ENCODE results near the gene TRPM7.

The TRPM7 gene

DNA sequence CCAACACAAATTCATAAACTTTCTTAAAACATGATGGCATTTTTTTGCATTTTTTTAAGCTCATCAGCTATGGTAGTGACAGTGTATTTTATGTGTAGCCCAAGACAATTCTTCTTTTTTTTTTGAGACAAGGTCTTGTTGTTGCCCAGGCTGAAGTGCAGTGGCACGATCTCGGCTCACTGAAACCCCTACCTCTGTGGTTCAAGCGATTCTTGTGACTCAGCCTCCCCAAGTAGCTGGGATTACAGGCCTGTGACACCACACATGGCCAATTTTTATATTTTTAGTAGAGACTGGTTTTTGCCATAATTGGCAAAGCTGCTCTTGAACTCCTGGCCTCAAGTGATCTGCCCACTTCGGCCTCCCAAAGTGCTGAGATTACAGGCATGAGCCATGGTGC lies 122.8 kb downstream of the TRPM7 start:
- Histone ChIP-seq H3K9ac (ENCODE audit: low read length) (no peak overlapping the region), H3K4me3 (ENCODE audit: low read depth, low read length) (no peak overlapping the region), H3K27ac (ENCODE audit: low read depth, low read length) (no peak overlapping the region), H3K36me3 (ENCODE audit: control insufficient read depth, insufficient read depth, low read length) (peaks cover 49% of the 10 kb centered on the region), H3K4me1 (ENCODE audit: control insufficient read depth, insufficient read depth, low read length) (no peaks in the 10 kb centered on the region), H3K27me3 (ENCODE audit: control insufficient read depth, insufficient read depth, low read length) (no peaks in the 10 kb centered on the region), H3K9me3 (ENCODE audit: control insufficient read depth, insufficient read depth, low read depth, low read length) (no peaks in the 10 kb centered on the region)

DNA sequence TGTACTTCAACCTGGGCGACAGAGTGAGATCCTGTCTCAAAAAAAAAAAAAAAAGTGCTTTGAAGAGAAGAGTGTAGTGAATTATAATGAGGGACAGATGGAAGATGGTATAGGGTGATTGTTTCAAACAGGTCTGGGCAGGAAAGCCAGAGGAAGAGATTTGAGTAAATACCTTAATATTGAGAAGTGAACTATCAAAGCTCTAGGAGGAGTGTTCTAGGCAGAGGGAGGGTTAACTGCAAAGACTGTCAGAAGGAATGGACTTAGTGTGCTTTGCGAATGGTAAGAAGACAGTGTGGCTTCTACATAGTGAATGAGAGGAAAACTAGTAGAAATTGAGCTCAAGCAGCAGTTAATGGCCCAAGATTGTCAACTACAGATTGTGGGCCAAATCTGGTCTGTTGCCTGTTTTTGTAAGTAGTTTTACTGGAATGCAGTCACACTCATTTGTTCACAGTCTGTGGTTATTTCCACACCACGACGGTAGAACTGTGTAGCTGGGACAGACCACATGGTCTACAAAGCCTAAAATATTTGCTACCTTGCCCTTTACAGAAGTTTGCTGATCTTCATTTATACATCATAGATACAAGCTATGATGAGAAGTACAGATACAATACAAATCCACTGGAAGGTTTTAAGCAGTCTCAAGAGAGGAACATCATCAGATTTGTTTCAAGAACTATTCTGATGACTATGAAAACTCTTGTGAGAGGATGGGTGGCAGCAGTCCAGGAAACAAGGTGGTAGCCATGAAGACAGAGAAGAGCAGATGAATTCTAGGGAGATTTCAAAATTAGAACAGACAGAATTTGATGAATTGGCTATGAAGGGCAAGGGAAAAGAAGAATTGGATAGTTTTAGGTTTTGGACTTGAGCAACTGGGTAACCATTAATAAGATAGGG lies 123.6 kb downstream of the TRPM7 start:
- Histone ChIP-seq H3K4me3 (ENCODE audit: low read depth, low read length) (no peak overlapping the region), H3K27me3 (ENCODE audit: control insufficient read depth, insufficient read depth, low read length) (no peaks in the 10 kb centered on the region), H3K9me3 (ENCODE audit: control insufficient read depth, insufficient read depth, low read depth, low read length) (no peaks in the 10 kb centered on the region), H3K9ac (ENCODE audit: low read length) (no peak overlapping the region), H3K27ac (ENCODE audit: low read depth, low read length) (no peak overlapping the region), H3K36me3 (ENCODE audit: control insufficient read depth, insufficient read depth, low read length) (peaks cover 44% of the 10 kb centered on the region), H3K4me1 (ENCODE audit: control insufficient read depth, insufficient read depth, low read length) (no peaks in the 10 kb centered on the region)

GRCh38 chr15:50558012-50558411 lies 128.6 kb downstream of the TRPM7 start:
- Histone ChIP-seq H3K4me3 (ENCODE audit: low read depth, low read length) (no peak overlapping the region), H3K27me3 (ENCODE audit: control insufficient read depth, insufficient read depth, low read length) (no peaks in the 10 kb centered on the region), H3K9ac (ENCODE audit: low read length) (no peak overlapping the region), H3K9me3 (ENCODE audit: control insufficient read depth, insufficient read depth, low read depth, low read length) (no peaks in the 10 kb centered on the region), H3K27ac (ENCODE audit: low read depth, low read length) (no peak overlapping the region), H3K36me3 (ENCODE audit: control insufficient read depth, insufficient read depth, low read length) (peaks cover 30% of the 10 kb centered on the region), H3K4me1 (ENCODE audit: control insufficient read depth, insufficient read depth, low read length) (no peaks in the 10 kb centered on the region)

DNA sequence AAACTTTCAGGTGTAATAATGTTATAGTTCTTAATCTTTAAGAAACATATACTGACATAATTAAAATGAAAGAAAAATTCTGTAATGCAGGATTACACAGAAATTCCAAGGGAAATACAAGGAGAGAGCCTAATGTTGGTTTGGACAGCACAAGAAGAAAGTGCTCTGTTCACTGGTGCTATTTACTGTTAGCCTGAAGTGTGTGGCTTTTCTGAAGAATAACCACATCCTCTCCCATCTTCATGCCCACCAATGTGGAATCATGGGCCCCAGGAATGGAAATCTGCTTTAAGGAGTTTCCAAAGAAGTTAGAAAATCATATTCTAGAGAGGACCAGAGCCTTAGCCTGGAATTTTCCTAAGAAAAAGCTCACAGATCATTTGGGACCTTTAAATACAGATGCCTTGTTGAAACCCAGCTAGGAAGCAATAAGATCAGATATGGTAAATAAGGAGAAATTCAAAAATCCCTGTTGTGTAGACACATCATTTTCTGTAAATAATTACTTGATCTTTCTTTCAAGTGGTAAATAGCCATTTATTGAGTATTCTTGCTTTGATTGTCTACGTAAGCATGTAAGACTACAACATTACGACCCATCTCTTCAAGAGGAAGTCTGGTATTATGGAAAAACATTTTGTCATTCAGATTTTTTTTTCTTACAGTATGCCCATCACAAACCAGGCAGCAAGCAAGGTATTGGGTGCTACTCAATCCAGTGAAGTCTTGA lies 129.8 kb downstream of the TRPM7 start:
- H3K27ac ChIP-seq (ENCODE audit: low read depth, low read length): no peak overlapping the region
- no peaks in the 10 kb centered on the region for H3K9me3 ChIP-seq (ENCODE audit: control insufficient read depth, insufficient read depth, low read depth, low read length)
- no peak overlapping the region for H3K9ac ChIP-seq (ENCODE audit: low read length)
- H3K4me3 ChIP-seq (ENCODE audit: low read depth, low read length): no peak overlapping the region
- H3K36me3 ChIP-seq (ENCODE audit: control insufficient read depth, insufficient read depth, low read length): peaks cover 21% of the 10 kb centered on the region
- no peaks in the 10 kb centered on the region for H3K27me3 ChIP-seq (ENCODE audit: control insufficient read depth, insufficient read depth, low read length)
- H3K4me1 ChIP-seq (ENCODE audit: control insufficient read depth, insufficient read depth, low read length): no peaks in the 10 kb centered on the region

DNA sequence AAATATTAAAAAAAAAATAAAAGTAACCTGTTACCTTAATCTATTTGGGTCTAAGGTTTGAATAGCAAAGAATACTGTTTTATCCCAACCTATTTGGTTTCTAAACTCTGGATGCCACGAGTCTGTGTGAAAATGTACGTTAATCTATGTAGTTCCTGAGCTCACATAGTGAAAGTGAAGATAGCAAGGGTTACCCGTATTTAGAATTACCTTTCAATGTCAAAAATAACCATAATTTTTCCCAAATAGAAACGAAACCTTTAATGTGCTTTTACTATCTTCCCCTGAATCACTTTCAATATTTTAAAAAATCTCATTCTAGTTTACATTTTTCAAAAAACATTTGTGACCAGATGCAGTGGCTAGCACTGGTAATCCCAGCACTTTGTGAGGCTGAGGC lies 134.4 kb downstream of the TRPM7 start:
- H3K9me3 ChIP-seq (ENCODE audit: control insufficient read depth, insufficient read depth, low read depth, low read length): no peaks in the 10 kb centered on the region
- H3K27ac ChIP-seq (ENCODE audit: low read depth, low read length): no peak overlapping the region
- H3K27me3 ChIP-seq (ENCODE audit: control insufficient read depth, insufficient read depth, low read length): no peaks in the 10 kb centered on the region
- no peak overlapping the region for H3K9ac ChIP-seq (ENCODE audit: low read length)
- no peak overlapping the region for H3K4me3 ChIP-seq (ENCODE audit: low read depth, low read length)
- H3K4me1 ChIP-seq (ENCODE audit: control insufficient read depth, insufficient read depth, low read length): no peaks in the 10 kb centered on the region
- H3K36me3 ChIP-seq (ENCODE audit: control insufficient read depth, insufficient read depth, low read length): 0 out of 2 replicates have a peak, but pooled peaks cover 3% of the 10 kb centered on the region

- no peak overlapping the region for H3K9ac ChIP-seq (ENCODE audit: low read length)
- no peaks in the 10 kb centered on the region for H3K27me3 ChIP-seq (ENCODE audit: control insufficient read depth, insufficient read depth, low read length)
- peaks cover 3% of the 10 kb centered on the region; the same call in 1 of the 2 replicates for H3K4me1 ChIP-seq (ENCODE audit: control insufficient read depth, insufficient read depth, low read length)
- no peak overlapping the region for H3K27ac ChIP-seq (ENCODE audit: low read depth, low read length)
- no peaks in the 10 kb centered on the region for H3K9me3 ChIP-seq (ENCODE audit: control insufficient read depth, insufficient read depth, low read depth, low read length)
- H3K4me3 ChIP-seq (ENCODE audit: low read depth, low read length): no peak overlapping the region
- no peaks in the 10 kb centered on the region for H3K36me3 ChIP-seq (ENCODE audit: control insufficient read depth, insufficient read depth, low read length)
These were observed 137.3 kb downstream of the TRPM7 start for GRCh38 chr15:50549326-50549725.

DNA sequence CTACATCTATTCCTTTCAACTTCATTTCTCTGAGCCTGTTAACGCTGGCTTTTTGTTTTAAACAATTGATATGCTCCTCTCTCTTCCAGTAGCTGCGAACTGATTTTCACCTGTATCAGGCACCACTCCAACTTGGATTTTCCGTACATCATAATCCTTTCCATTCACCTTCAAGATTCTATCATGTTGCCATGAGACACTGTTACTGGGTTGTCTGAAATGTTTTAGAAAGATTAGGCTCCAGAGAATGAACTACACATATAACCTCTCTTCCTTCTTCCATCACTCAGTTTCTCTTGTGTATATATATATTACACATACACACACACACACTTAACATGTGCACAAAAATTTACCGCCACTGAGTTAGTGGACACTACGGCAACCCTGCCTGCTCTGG lies 140.0 kb downstream of the TRPM7 start, which contains the start of gene USP50:
USP50 (minus strand) TSS at position 101 of the 400 bp plus-strand sequence. CDS start 141 bp downstream, outside the sequence.
- H3K27ac ChIP-seq (ENCODE audit: low read depth, low read length): no peak within 1 kb of the TSS
- no peaks in the 10 kb centered on the region for H3K36me3 ChIP-seq (ENCODE audit: control insufficient read depth, insufficient read depth, low read length)
- no peak within 1 kb of the TSS for H3K9ac ChIP-seq (ENCODE audit: low read length)
- H3K9me3 ChIP-seq (ENCODE audit: control insufficient read depth, insufficient read depth, low read depth, low read length): no peaks in the 10 kb centered on the region
- H3K4me1 ChIP-seq (ENCODE audit: control insufficient read depth, insufficient read depth, low read length): peaks cover 4% of the 10 kb centered on the region; the same call in 1 of the 2 replicates
- no peaks in the 10 kb centered on the region for H3K27me3 ChIP-seq (ENCODE audit: control insufficient read depth, insufficient read depth, low read length)
- H3K4me3 ChIP-seq (ENCODE audit: low read depth, low read length): no peak within 1 kb of the TSS

DNA sequence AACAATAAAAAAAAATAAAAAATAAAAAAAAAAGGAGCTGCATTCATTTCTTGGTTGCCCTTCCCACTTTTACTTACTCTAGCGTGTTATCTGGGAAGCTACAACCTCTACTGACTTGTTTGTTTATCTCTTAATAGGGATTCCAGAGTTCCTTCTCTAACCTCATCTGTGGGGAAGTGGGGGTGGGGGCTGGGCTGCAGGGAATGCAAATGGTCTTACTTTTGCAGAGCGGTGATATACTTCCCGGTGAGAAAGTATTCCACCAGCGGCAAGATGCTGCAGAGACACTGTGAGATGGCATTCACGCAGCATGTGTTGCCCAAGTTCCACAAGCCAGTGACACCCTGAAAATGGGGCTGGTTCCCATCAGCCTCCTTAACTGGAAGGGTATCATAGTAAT lies 142.2 kb downstream of the TRPM7 start:
- no peaks in the 10 kb centered on the region for H3K9me3 ChIP-seq (ENCODE audit: control insufficient read depth, insufficient read depth, low read depth, low read length)
- H3K27ac ChIP-seq (ENCODE audit: low read depth, low read length): no peak overlapping the region
- H3K4me3 ChIP-seq (ENCODE audit: low read depth, low read length): no peak overlapping the region
- peaks cover 4% of the 10 kb centered on the region; the same call in 1 of the 2 replicates for H3K4me1 ChIP-seq (ENCODE audit: control insufficient read depth, insufficient read depth, low read length)
- H3K27me3 ChIP-seq (ENCODE audit: control insufficient read depth, insufficient read depth, low read length): no peaks in the 10 kb centered on the region
- H3K36me3 ChIP-seq (ENCODE audit: control insufficient read depth, insufficient read depth, low read length): no peaks in the 10 kb centered on the region
- no peak overlapping the region for H3K9ac ChIP-seq (ENCODE audit: low read length)

DNA sequence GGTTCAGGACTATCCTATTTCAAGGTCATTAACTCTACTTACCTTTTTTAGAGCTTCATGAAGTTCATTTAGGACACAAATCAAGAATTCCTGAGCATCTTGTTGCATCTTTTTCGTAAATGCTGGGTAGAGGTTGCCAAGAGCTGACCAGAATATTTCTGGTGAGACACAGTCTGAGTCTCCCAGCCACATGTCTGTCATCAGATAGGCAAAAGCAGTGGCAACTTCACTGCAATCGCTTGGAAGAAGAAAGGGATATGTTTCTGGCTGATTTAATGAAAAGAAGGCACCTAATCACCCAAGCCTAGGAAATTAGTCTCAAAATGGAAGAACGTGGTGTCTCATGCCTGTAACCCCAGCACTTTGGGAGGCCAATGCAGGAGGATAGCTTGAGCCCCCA lies 143.0 kb downstream of the TRPM7 start:
- H3K36me3 ChIP-seq (ENCODE audit: control insufficient read depth, insufficient read depth, low read length): no peaks in the 10 kb centered on the region
- H3K9me3 ChIP-seq (ENCODE audit: control insufficient read depth, insufficient read depth, low read depth, low read length): no peaks in the 10 kb centered on the region
- no peak overlapping the region for H3K27ac ChIP-seq (ENCODE audit: low read depth, low read length)
- H3K9ac ChIP-seq (ENCODE audit: low read length): no peak overlapping the region
- no peak overlapping the region for H3K4me3 ChIP-seq (ENCODE audit: low read depth, low read length)
- H3K4me1 ChIP-seq (ENCODE audit: control insufficient read depth, insufficient read depth, low read length): peaks cover 4% of the 10 kb centered on the region; the same call in 1 of the 2 replicates
- no peaks in the 10 kb centered on the region for H3K27me3 ChIP-seq (ENCODE audit: control insufficient read depth, insufficient read depth, low read length)

DNA sequence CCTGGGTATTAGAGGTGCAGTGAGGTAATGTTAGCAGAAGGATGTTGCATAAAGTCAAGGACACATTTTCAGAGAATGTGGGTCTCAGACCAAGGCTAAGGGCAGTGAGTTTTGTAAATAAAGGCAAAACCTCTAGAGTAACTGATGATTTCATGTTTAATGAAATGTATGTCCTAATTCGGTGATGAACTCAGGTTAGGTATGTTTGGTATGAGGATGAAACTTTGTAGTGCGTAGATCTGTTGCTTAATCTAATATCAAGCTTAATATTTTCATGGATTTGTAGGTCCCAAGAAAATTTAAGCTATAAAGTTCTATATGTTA lies 143.7 kb downstream of the TRPM7 start:
- H3K4me1 ChIP-seq (ENCODE audit: control insufficient read depth, insufficient read depth, low read length): peaks cover 4% of the 10 kb centered on the region; the same call in 1 of the 2 replicates
- no peak overlapping the region for H3K9ac ChIP-seq (ENCODE audit: low read length)
- no peaks in the 10 kb centered on the region for H3K27me3 ChIP-seq (ENCODE audit: control insufficient read depth, insufficient read depth, low read length)
- H3K9me3 ChIP-seq (ENCODE audit: control insufficient read depth, insufficient read depth, low read depth, low read length): no peaks in the 10 kb centered on the region
- H3K36me3 ChIP-seq (ENCODE audit: control insufficient read depth, insufficient read depth, low read length): no peaks in the 10 kb centered on the region
- no peak overlapping the region for H3K4me3 ChIP-seq (ENCODE audit: low read depth, low read length)
- no peak overlapping the region for H3K27ac ChIP-seq (ENCODE audit: low read depth, low read length)

- H3K9me3 ChIP-seq (ENCODE audit: control insufficient read depth, insufficient read depth, low read depth, low read length): no peaks in the 10 kb centered on the region
- H3K4me1 ChIP-seq (ENCODE audit: control insufficient read depth, insufficient read depth, low read length): no peaks in the 10 kb centered on the region
- H3K9ac ChIP-seq (ENCODE audit: low read length): no peak overlapping the region
- no peak overlapping the region for H3K27ac ChIP-seq (ENCODE audit: low read depth, low read length)
- H3K4me3 ChIP-seq (ENCODE audit: low read depth, low read length): no peak overlapping the region
- no peaks in the 10 kb centered on the region for H3K36me3 ChIP-seq (ENCODE audit: control insufficient read depth, insufficient read depth, low read length)
- no peaks in the 10 kb centered on the region for H3K27me3 ChIP-seq (ENCODE audit: control insufficient read depth, insufficient read depth, low read length)
These were observed 154.8 kb downstream of the TRPM7 start for GRCh38 chr15:50531766-50532165.

Measured in HUES6 (cell line).